Stimulated activated CD4-positive, alpha-beta T cell treated with anti-CD3 and anti-CD28 coated beads, TNF-alpha, amount 100 ng/mL, for 48 hours (primary cell): Measurements from ENCODE around the gene KCNQ1.

Source experiments
- DNase-seq, 3 donors: peaks; one replicate each; pipeline ENCODE4 v3.0.0-alpha.2; 2020; ENCODE audit warnings: low read depth in 3 of 3

Gene KCNQ1

DNA sequence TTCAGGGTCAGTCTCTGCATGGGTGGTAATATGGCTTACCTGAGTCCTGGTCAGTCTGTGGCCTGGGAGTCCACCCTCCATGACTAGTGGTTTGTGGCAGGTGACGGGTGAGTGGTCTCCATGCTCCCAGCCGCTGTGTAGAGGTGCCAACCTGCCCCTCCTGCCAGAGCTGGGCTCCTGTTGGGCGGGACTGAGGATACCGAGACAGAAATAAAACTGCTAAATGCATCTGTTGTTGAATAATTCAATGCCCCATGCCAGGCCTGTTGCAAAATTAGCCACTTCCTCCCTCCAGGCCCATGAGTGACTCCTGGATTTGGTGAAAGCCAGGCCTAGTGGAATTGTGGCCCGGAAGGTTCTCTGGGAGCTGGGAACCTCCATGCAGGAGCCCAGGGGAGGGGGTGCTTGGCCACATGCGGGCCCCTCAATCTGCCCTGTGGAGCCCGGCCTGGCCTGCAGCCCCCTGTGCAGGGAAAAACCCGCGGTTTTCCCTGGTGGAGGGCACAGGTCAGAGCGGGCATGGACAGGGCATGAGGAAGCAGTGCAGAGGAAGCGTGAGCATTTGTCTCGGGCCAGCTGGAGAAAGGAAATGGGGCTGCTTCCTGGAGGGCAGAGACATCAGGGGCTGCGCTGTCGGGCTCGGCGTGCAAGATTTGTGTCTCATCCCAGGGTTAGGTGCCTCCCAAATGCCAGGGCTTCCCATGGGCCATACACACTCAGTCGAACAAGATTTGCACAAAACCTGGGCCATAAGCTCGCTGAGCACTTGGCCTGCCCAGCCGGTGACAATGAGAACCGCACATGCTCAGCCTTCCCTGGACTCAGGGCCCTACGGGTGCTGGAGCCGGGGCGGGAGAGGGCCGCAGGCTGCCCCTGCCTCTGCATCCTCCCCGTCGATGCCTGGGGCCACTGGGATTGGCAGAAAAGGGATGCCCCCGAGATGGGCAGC is 66.9 kb downstream of the KCNQ1 start:
- no peak for DNase-seq

- DNase-seq = no peak
Observed at GRCh38 chr11:2512431-2513407, 67.9 kb downstream of the KCNQ1 start.

DNA sequence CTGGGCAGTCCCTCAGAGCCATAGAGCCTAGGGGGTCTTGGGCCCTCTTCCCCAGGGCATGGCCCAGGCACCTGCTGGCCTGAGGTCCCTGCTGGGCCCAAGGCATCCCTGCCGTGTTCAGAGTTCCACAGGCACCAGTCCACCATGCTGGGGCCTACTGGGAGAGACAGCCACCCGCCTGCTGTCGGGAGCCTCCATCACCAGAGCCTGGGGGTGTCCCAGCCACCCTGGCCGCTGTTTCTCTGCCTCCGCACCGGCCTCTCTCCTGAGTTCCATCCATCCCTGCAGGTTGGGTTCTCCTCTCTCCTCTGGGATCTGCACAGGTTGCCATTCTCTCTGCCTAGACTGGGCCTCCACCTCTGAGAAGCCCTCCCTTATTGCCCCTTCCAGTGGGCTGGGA is 68.6 kb downstream of the KCNQ1 start:
- no peak for DNase-seq

DNA sequence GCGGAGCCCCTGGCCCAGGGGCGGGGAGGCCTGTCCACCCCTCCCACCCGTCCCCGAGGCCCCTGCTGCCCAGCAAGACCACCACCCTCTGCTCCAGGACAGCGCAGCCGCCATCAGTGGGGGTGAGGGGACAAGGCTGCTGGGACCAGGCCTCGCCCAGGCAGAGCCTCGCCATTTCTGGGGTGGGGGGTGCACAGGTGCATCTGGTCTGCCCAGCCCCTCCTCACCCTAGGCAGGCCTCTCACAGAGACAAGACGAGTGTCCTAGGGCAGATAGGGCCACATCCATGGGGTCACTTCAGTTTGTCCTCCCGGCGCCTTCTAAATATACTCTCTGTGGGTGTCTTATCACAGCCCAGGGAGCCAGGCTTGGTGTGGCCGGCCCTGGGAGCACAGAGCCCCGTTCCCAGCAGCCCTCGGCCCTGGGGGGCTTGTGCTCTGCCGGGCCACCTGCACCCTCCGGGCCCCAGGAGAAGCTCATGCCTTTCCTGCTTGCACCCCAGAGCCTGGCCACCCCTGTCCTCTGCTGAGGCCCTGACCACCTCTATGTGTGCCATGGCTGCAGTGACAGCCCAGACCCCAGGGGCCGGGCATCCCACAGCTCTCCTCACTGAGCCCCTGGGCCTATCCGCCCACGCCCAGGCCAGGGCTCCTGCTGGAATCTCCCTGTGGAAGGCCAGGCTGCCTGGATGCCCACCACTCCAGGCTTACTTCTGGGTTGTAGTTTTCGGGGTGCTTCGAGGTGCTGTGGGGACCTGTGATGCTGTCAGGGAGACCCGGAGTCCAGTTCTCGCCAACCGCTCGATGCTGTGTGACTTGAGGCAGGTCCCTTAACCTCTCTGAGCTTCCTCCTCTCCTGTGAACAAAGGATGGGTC is 70.8 kb downstream of the KCNQ1 start:
- DNase-seq = no peak

- no peak for DNase-seq
Observed at GRCh38 chr11:2516276-2517015, 71.6 kb downstream of the KCNQ1 start.

GRCh38 chr11:2517016-2517385 is 72.2 kb downstream of the KCNQ1 start:
- DNase-seq = no peak

DNA sequence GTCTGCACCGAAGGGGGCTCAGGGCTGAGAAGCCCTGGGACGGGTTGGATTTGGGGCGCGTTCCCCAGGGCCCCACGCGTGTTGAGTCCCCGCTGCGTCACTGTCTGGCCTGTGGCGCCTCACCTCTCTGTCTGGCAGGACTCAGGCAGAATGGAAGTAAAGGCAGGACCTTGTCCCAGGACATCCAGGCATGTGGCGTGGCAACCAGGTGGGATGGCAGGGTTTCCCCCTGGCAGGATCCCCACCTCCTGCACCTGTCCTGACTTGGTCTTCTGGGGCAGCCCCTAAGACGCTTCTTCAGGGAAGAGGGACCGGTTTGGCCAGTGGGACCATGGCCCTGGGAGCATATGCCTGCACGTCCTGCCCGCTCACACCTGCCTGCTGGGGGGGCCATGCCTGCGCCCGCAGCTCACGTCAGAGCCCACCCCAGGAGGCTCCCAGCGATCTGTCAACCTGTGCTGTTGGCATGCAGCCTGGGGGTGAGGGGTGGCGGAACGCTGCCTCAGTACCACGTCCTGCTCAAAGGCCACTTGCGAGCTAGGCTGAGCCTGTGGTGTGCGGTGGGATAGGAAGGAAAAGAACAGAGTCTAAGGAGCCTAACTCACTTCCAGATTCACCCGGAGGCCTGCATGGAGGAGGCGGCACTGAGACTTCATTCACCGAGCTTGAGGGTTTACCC is 72.7 kb downstream of the KCNQ1 start:
- DNase-seq = no peak

GRCh38 chr11:2518111-2518982 is 73.5 kb downstream of the KCNQ1 start:
- no peak for DNase-seq

DNA sequence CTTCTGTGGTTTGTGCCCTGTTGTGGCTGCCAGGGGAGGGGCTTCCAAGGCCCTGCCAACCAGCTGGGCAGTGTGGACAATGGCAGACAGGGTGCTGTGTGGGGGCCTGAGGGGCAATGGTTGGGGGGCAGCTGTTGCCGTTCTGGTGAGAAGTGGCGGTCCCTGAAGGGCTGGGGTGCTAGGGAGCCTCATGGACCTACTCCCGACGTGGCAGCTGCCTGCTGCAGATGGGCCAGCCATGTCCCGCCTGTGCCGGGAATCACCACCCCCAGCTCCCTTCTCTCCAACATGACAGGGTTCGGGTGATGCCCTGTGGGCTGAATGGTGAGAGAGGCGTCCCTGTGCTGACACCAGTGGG is 74.2 kb downstream of the KCNQ1 start:
- DNase-seq = no peak

GRCh38 chr11:2519517-2519861 is 74.7 kb downstream of the KCNQ1 start:
- no peak for DNase-seq

- no peak for DNase-seq
Observed at GRCh38 chr11:2519862-2520735, 75.3 kb downstream of the KCNQ1 start.

- no peak for DNase-seq
Observed at GRCh38 chr11:2520736-2521035, 75.9 kb downstream of the KCNQ1 start.

- no peak for DNase-seq
Observed at GRCh38 chr11:2521081-2521732, 76.4 kb downstream of the KCNQ1 start.

DNA sequence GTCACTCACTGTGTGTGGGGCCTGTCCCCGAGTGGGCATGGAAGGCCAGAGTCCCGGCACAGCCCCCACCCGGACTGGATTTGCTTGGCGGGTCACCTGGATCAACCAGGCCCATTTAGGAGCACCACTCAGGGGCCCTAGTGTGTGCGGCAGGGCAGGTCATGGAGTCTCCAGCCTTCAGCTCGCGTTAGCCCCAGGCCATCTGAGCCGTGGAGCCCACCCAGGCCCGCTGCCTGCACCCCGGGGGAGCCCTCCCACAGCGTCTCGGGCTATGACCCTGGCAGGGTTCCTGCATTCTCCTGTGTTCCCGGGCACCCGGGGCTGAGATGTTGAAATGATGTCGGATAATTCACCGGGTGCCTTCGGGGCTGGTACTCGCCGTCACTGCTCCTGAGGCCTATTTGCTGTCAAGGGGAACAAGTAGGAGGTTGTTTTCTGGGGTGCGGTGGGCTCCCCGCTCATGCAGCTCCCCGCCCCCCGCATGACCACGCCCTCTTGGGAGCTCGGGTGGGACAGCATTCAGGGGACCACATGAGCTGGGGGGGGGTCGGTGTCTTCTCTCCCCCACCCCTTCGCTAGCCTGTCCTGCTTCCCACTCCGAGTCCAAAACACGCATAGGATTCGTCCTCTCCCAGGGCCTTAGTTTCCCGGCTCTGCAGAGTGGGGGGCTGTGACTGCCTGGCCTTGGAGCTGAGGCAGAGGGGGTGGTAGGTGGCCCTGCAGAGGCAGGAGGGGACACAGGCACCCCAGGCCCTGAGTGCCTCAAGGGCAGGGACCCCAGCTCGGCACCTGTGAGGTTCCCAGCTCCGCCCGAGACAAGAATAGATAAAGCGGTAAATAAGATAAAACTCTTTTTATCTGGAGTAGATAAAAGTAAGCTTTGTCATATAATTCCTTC is 77.2 kb downstream of the KCNQ1 start:
- no peak for DNase-seq

- no peak for DNase-seq
Observed at GRCh38 chr11:2522631-2523255, 77.9 kb downstream of the KCNQ1 start.

DNA sequence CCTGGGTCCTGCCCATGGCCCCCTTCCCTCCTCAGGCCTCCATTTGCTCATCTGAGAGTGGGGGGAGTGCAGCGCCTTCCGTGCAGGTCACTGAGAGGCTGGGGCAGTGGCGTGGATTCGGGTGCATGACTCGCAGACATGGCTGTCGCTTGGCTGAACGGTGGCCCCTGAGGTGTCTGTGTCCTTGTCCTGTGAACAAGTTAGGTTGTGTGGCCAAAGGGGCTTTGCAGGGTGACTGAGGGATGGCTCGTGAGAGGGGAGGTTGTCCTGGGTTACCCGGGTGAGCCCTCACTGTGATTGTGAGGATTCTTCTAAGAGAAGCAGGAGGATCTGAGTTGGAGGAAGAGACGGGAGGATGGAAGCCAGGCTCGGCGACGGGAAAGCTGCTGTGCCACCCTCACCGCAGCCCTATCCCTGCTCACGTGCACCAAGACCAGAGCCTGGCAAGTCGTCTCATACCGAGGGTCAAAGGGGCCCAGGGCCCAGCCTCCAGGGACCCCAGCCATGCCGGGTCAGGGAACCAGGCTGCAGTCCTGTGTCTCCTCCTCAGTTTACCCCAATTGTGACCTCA is 79.1 kb downstream of the KCNQ1 start:
- DNase-seq = no peak
